ENCODE measurements around the gene WDR88. TPM values are rescaled to one million over a fixed set of nuclear protein-coding genes. Genes with fewer than 3 reads are reported as not detected.

WDR88 gene
- total RNA-seq, 1 donor from 2014 or later, result not detected

GRCh38 chr19:33175886-33176669, 44.2 kb downstream of the WDR88 start:
- DNase-seq (ENCODE audit: low read depth) (no peak), FAIRE-seq (peak; percentile 32)
- H3K36me3 ChIP-seq (ENCODE audit: control insufficient read depth, insufficient read depth, low read length), result no peaks in the 10 kb centered on the region
- H3K4me3 ChIP-seq (ENCODE audit: low read depth, low read length), result peak overlapping the region; percentile 86
- no peaks in the 10 kb centered on the region for H3K27me3 ChIP-seq (ENCODE audit: control insufficient read depth, insufficient read depth, low read length)
- TF ChIP-seq, protein P1, sequence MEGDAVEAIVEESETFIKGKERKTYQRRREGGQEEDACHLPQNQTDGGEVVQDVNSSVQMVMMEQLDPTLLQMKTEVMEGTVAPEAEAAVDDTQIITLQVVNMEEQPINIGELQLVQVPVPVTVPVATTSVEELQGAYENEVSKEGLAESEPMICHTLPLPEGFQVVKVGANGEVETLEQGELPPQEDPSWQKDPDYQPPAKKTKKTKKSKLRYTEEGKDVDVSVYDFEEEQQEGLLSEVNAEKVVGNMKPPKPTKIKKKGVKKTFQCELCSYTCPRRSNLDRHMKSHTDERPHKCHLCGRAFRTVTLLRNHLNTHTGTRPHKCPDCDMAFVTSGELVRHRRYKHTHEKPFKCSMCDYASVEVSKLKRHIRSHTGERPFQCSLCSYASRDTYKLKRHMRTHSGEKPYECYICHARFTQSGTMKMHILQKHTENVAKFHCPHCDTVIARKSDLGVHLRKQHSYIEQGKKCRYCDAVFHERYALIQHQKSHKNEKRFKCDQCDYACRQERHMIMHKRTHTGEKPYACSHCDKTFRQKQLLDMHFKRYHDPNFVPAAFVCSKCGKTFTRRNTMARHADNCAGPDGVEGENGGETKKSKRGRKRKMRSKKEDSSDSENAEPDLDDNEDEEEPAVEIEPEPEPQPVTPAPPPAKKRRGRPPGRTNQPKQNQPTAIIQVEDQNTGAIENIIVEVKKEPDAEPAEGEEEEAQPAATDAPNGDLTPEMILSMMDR (IDR thresholded peaks at IDR 0.05; ENCODE audit: insufficient read depth, low read length, severe bottlenecking), result no peak

GRCh38 chr19:33176670-33177416, 44.9 kb downstream of the WDR88 start:
- no peaks in the 10 kb centered on the region for H3K27me3 ChIP-seq (ENCODE audit: control insufficient read depth, insufficient read depth, low read length)
- no peaks in the 10 kb centered on the region for H3K36me3 ChIP-seq (ENCODE audit: control insufficient read depth, insufficient read depth, low read length)
- DNase-seq (ENCODE audit: low read depth) (peak; percentile 93), FAIRE-seq (no peak)
- peak overlapping the region; percentile 86 for H3K4me3 ChIP-seq (ENCODE audit: low read depth, low read length)
- TF ChIP-seq, protein P1 (IDR thresholded peaks at IDR 0.05; ENCODE audit: insufficient read depth, low read length, severe bottlenecking), result peak; percentile 17

GRCh38 chr19:33177417-33177979, 45.6 kb downstream of the WDR88 start:
- Histone ChIP-seq H3K27me3 (ENCODE audit: control insufficient read depth, insufficient read depth, low read length) (no peaks in the 10 kb centered on the region), H3K36me3 (ENCODE audit: control insufficient read depth, insufficient read depth, low read length) (no peaks in the 10 kb centered on the region), H3K4me3 (ENCODE audit: low read depth, low read length) (peak overlapping the region; percentile 59)
- FAIRE-seq (no peak), DNase-seq (ENCODE audit: low read depth) (peak; percentile 24)
- TF ChIP-seq, protein P1 (IDR thresholded peaks at IDR 0.05; ENCODE audit: insufficient read depth, low read length, severe bottlenecking), result peak; percentile 46

GRCh38 chr19:33186431-33187182, 54.7 kb downstream of the WDR88 start:
- DNase-seq (ENCODE audit: low read depth), result no peak
- TF ChIP-seq, protein P1 (IDR thresholded peaks at IDR 0.05; ENCODE audit: insufficient read depth, low read length, severe bottlenecking), result no peak
- H3K4me3 ChIP-seq (ENCODE audit: low read depth, low read length), result no peak overlapping the region
- H3K36me3 ChIP-seq (ENCODE audit: control insufficient read depth, insufficient read depth, low read length), result no peaks in the 10 kb centered on the region
- H3K27me3 ChIP-seq (ENCODE audit: control insufficient read depth, insufficient read depth, low read length), result no peaks in the 10 kb centered on the region
- no peak for FAIRE-seq

- DNase-seq (ENCODE audit: low read depth) (no peak), FAIRE-seq (no peak)
- Histone ChIP-seq H3K27me3 (ENCODE audit: control insufficient read depth, insufficient read depth, low read length) (no peaks in the 10 kb centered on the region), H3K36me3 (ENCODE audit: control insufficient read depth, insufficient read depth, low read length) (no peaks in the 10 kb centered on the region), H3K4me3 (ENCODE audit: low read depth, low read length) (no peak overlapping the region)
- TF ChIP-seq, protein P1 (IDR thresholded peaks at IDR 0.05; ENCODE audit: insufficient read depth, low read length, severe bottlenecking), result no peak
Measured at GRCh38 chr19:33187183-33187540, 55.2 kb downstream of the WDR88 start.

Measured in bronchial epithelial cell (primary cell).